ENCODE data around the gene KIAA1217.

KIAA1217 gene

DNA sequence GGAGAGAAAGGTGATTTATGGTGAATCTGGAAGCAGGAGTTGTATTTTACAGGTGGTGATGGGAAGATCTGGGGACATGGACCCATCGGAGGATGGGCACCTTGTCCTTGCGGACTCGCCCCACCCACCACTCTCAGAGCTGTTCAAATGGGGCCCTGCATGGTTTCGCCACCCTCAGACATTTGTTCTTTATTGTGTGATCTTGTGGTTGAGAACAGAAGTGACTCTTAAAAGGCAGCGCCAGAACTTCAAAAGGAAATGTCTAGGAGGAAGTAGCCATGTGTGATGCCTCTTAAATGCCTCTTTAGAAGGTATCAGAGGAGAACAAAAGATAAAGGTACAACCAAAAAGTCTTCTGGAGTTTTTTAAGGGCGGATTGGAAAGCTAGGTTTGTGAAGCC lies 205.7 kb downstream of the KIAA1217 start:
- H3K27ac ChIP-seq (ENCODE audit: low read depth, low read length): no peak overlapping the region
- no peak overlapping the region for H3K4me3 ChIP-seq (ENCODE audit: low read length)
- H3K9ac ChIP-seq (ENCODE audit: low read depth, low read length): no peak overlapping the region
- H3K36me3 ChIP-seq (ENCODE audit: insufficient read depth, low read length): peaks cover 5% of the 10 kb centered on the region; the same call in 1 of the 2 replicates
- no peaks in the 10 kb centered on the region for H3K9me3 ChIP-seq (ENCODE audit: insufficient read depth, low read depth, low read length)
- no peaks in the 10 kb centered on the region for H3K27me3 ChIP-seq (ENCODE audit: insufficient read depth, low read length)
- 97% methylated on average over 6 of the region's 6 CpGs for WGBS
- H3K4me1 ChIP-seq (ENCODE audit: insufficient read depth, low read length): peaks cover 4% of the 10 kb centered on the region; the same call in 1 of the 2 replicates

GRCh38 chr10:24415455-24416125 lies 206.7 kb downstream of the KIAA1217 start:
- Histone ChIP-seq H3K9ac (ENCODE audit: low read depth, low read length) (no peak overlapping the region), H3K9me3 (ENCODE audit: insufficient read depth, low read depth, low read length) (no peaks in the 10 kb centered on the region), H3K36me3 (ENCODE audit: insufficient read depth, low read length) (peaks cover 5% of the 10 kb centered on the region; the same call in 1 of the 2 replicates), H3K4me3 (ENCODE audit: low read length) (no peak overlapping the region), H3K27ac (ENCODE audit: low read depth, low read length) (no peak overlapping the region), H3K27me3 (ENCODE audit: insufficient read depth, low read length) (no peaks in the 10 kb centered on the region), H3K4me1 (ENCODE audit: insufficient read depth, low read length) (peaks cover 4% of the 10 kb centered on the region; the same call in 1 of the 2 replicates)
- WGBS: 73% methylated on average over 5 of the region's 5 CpGs

- no peak overlapping the region for H3K4me3 ChIP-seq (ENCODE audit: low read length)
- no peaks in the 10 kb centered on the region for H3K27me3 ChIP-seq (ENCODE audit: insufficient read depth, low read length)
- peaks cover 5% of the 10 kb centered on the region; the same call in 1 of the 2 replicates for H3K36me3 ChIP-seq (ENCODE audit: insufficient read depth, low read length)
- no peaks in the 10 kb centered on the region for H3K9me3 ChIP-seq (ENCODE audit: insufficient read depth, low read depth, low read length)
- WGBS: 95% methylated on average over 4 of the region's 4 CpGs
- H3K27ac ChIP-seq (ENCODE audit: low read depth, low read length): no peak overlapping the region
- H3K9ac ChIP-seq (ENCODE audit: low read depth, low read length): no peak overlapping the region
- peaks cover 4% of the 10 kb centered on the region; the same call in 1 of the 2 replicates for H3K4me1 ChIP-seq (ENCODE audit: insufficient read depth, low read length)
These were observed 207.3 kb downstream of the KIAA1217 start for GRCh38 chr10:24416248-24416647.

DNA sequence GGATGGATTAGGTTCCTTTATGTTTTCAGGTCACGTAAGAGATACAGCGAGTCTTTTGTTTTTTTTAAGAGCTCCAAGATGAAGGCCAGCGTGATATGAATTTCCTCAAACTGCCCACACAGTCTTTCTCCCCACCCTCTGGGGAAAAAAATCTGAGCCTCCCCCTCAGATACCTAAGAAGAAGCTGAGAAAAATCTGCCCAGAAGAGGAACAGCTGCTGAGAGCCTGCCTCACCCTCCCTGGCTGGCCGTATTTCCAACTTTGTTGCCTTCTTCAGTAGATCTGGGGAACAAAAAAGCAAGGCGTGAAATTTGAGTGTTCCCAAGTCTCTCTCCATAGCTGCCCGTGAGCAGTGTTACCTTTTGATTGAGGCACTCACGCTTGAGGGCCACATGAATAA lies 208.1 kb downstream of the KIAA1217 start:
- Histone ChIP-seq H3K27ac (ENCODE audit: low read depth, low read length) (no peak overlapping the region), H3K9ac (ENCODE audit: low read depth, low read length) (no peak overlapping the region), H3K9me3 (ENCODE audit: insufficient read depth, low read depth, low read length) (no peaks in the 10 kb centered on the region), H3K27me3 (ENCODE audit: insufficient read depth, low read length) (no peaks in the 10 kb centered on the region), H3K4me3 (ENCODE audit: low read length) (no peak overlapping the region), H3K4me1 (ENCODE audit: insufficient read depth, low read length) (peaks cover 4% of the 10 kb centered on the region; the same call in 1 of the 2 replicates), H3K36me3 (ENCODE audit: insufficient read depth, low read length) (peaks cover 5% of the 10 kb centered on the region; the same call in 1 of the 2 replicates)
- WGBS: 94% methylated on average over 7 of the region's 7 CpGs

- Histone ChIP-seq H3K36me3 (ENCODE audit: insufficient read depth, low read length) (0 out of 2 replicates have a peak, but pooled peaks cover 5% of the 10 kb centered on the region), H3K4me1 (ENCODE audit: insufficient read depth, low read length) (peaks cover 4% of the 10 kb centered on the region; the same call in 1 of the 2 replicates), H3K4me3 (ENCODE audit: low read length) (no peak overlapping the region), H3K9ac (ENCODE audit: low read depth, low read length) (no peak overlapping the region), H3K9me3 (ENCODE audit: insufficient read depth, low read depth, low read length) (no peaks in the 10 kb centered on the region), H3K27ac (ENCODE audit: low read depth, low read length) (no peak overlapping the region), H3K27me3 (ENCODE audit: insufficient read depth, low read length) (no peaks in the 10 kb centered on the region)
- 98% methylated on average over 4 of the region's 4 CpGs for WGBS
These were observed 209.6 kb downstream of the KIAA1217 start for GRCh38 chr10:24418532-24418931.

- H3K27ac ChIP-seq (ENCODE audit: low read depth, low read length): no peak overlapping the region
- no peak overlapping the region for H3K4me3 ChIP-seq (ENCODE audit: low read length)
- no peaks in the 10 kb centered on the region for H3K9me3 ChIP-seq (ENCODE audit: insufficient read depth, low read depth, low read length)
- peaks cover 4% of the 10 kb centered on the region; the same call in 1 of the 2 replicates for H3K4me1 ChIP-seq (ENCODE audit: insufficient read depth, low read length)
- 0 out of 2 replicates have a peak, but pooled peaks cover 5% of the 10 kb centered on the region for H3K36me3 ChIP-seq (ENCODE audit: insufficient read depth, low read length)
- 92% methylated on average over 3 of the region's 3 CpGs for WGBS
- H3K27me3 ChIP-seq (ENCODE audit: insufficient read depth, low read length): no peaks in the 10 kb centered on the region
- H3K9ac ChIP-seq (ENCODE audit: low read depth, low read length): no peak overlapping the region
These were observed 210.1 kb downstream of the KIAA1217 start for GRCh38 chr10:24419066-24419465.

DNA sequence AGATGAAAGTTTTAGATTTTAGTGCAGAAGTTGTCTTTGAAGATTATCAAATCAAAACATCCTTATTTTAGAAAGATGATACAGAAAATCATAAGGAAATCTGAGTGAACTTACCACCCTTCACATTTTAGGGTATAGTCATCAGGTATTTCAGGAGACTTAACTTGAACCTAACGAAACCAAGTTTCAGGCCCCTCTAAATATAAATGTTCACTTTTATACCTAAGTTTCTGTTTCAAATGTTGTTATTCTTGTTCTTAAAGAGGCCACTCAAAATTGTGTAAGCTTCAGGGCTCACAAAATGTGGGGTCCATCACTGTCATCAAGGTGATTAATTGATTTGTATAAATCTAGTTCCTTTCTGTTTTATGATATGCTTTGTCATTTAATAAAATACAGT lies 216.2 kb downstream of the KIAA1217 start:
- no peak overlapping the region for H3K9ac ChIP-seq (ENCODE audit: low read depth, low read length)
- 0 out of 2 replicates have a peak, but pooled peaks cover 5% of the 10 kb centered on the region for H3K36me3 ChIP-seq (ENCODE audit: insufficient read depth, low read length)
- H3K9me3 ChIP-seq (ENCODE audit: insufficient read depth, low read depth, low read length): no peaks in the 10 kb centered on the region
- no peaks in the 10 kb centered on the region for H3K4me1 ChIP-seq (ENCODE audit: insufficient read depth, low read length)
- H3K4me3 ChIP-seq (ENCODE audit: low read length): no peak overlapping the region
- WGBS: no CpG with 5 or more reads among the region's 1 CpG
- no peak overlapping the region for H3K27ac ChIP-seq (ENCODE audit: low read depth, low read length)
- no peaks in the 10 kb centered on the region for H3K27me3 ChIP-seq (ENCODE audit: insufficient read depth, low read length)

GRCh38 chr10:24427678-24428409 lies 218.9 kb downstream of the KIAA1217 start:
- WGBS: 94% methylated on average over 14 of the region's 14 CpGs
- H3K9ac ChIP-seq (ENCODE audit: low read depth, low read length): no peak overlapping the region
- no peaks in the 10 kb centered on the region for H3K27me3 ChIP-seq (ENCODE audit: insufficient read depth, low read length)
- no peaks in the 10 kb centered on the region for H3K9me3 ChIP-seq (ENCODE audit: insufficient read depth, low read depth, low read length)
- no peaks in the 10 kb centered on the region for H3K4me1 ChIP-seq (ENCODE audit: insufficient read depth, low read length)
- no peaks in the 10 kb centered on the region for H3K36me3 ChIP-seq (ENCODE audit: insufficient read depth, low read length)
- no peak overlapping the region for H3K27ac ChIP-seq (ENCODE audit: low read depth, low read length)
- no peak overlapping the region for H3K4me3 ChIP-seq (ENCODE audit: low read length)

- peaks cover 4% of the 10 kb centered on the region; the same call in 1 of the 2 replicates for H3K4me1 ChIP-seq (ENCODE audit: insufficient read depth, low read length)
- no peak overlapping the region for H3K27ac ChIP-seq (ENCODE audit: low read depth, low read length)
- 88% methylated on average over 1 of the region's 2 CpGs for WGBS
- H3K27me3 ChIP-seq (ENCODE audit: insufficient read depth, low read length): no peaks in the 10 kb centered on the region
- H3K4me3 ChIP-seq (ENCODE audit: low read length): no peak overlapping the region
- H3K9me3 ChIP-seq (ENCODE audit: insufficient read depth, low read depth, low read length): no peaks in the 10 kb centered on the region
- H3K36me3 ChIP-seq (ENCODE audit: insufficient read depth, low read length): no peaks in the 10 kb centered on the region
- no peak overlapping the region for H3K9ac ChIP-seq (ENCODE audit: low read depth, low read length)
These were observed 219.5 kb downstream of the KIAA1217 start for GRCh38 chr10:24428410-24428782.

DNA sequence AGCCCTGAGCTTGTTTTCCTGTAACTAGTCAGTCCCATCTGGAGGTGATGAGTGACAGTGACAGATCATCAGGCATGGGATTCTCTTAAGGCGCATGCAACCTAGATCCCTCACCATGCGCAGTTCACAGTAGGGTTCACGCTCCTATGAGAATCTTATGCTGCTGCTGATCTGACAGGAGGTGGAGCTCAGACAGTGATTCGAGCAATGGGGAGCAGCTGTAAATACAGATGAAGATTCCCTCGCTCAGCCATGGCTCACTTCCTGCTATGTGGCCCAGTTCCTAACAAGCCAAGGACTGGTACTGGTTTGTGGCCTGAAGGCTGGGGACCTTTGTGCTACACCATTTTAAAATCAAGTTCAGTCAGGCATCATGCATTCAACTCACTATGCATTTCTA lies 221.7 kb downstream of the KIAA1217 start:
- no peaks in the 10 kb centered on the region for H3K27me3 ChIP-seq (ENCODE audit: insufficient read depth, low read length)
- peaks cover 5% of the 10 kb centered on the region; the same call in 1 of the 2 replicates for H3K4me1 ChIP-seq (ENCODE audit: insufficient read depth, low read length)
- no peaks in the 10 kb centered on the region for H3K9me3 ChIP-seq (ENCODE audit: insufficient read depth, low read depth, low read length)
- no peak overlapping the region for H3K9ac ChIP-seq (ENCODE audit: low read depth, low read length)
- H3K27ac ChIP-seq (ENCODE audit: low read depth, low read length): no peak overlapping the region
- WGBS: 94% methylated on average over 5 of the region's 5 CpGs
- H3K36me3 ChIP-seq (ENCODE audit: insufficient read depth, low read length): peaks cover 9% of the 10 kb centered on the region
- H3K4me3 ChIP-seq (ENCODE audit: low read length): no peak overlapping the region
